ENCODE results near the gene IQCE.
"Not testable (repeated sequence)": the region's sequence is repeated elsewhere in the genome, so short reads cannot be mapped to it uniquely, and the experiment has no call there.

Gene IQCE

DNA sequence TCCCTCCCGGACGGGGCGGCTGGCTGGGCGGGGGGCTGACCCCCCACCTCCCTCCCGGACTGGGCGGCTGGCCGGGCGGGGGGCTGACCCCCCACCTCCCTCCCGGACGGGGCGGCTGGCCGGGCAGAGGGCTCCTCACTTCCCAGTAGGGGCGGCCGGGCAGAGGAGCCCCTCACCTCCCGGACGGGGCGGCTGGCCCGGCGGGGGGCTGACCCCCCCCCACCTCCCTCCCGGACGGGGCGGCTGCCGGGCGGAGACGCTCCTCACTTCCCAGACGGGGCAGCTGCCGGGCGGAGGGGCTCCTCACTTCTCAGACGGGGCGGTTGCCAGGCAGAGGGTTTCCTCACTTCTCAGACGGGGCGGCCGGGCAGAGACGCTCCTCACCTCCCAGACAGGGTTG lies 24.6 kb upstream of the IQCE start:
- not testable (repeated sequence) for H3K9me3 ChIP-seq (ENCODE audit: control insufficient read depth, low read length); H3K27ac ChIP-seq (ENCODE audit: insufficient read depth, low read depth, low read length, poor library complexity, severe bottlenecking); H3K27me3 ChIP-seq (ENCODE audit: control insufficient read depth, insufficient read depth, low read length, poor library complexity, severe bottlenecking); H3K4me3 ChIP-seq (ENCODE audit: insufficient read depth, low read depth, low read length)
- peaks cover 12% of the 10 kb centered on the region for H3K36me3 ChIP-seq (ENCODE audit: control insufficient read depth, insufficient read depth, low read length)
- WGBS, 2 experiments: 92 to 95% methylated on average over 27 to 29 of the region's 34 CpGs
- H3K4me1 ChIP-seq (ENCODE audit: control insufficient read depth, insufficient read depth, low read length): peaks cover 16% of the 10 kb centered on the region

GRCh38 chr7:2535872-2536627 lies 22.7 kb upstream of the IQCE start:
- H3K27me3 ChIP-seq (ENCODE audit: control insufficient read depth, insufficient read depth, low read length, poor library complexity, severe bottlenecking); H3K4me1 ChIP-seq (ENCODE audit: control insufficient read depth, insufficient read depth, low read length); H3K9me3 ChIP-seq (ENCODE audit: control insufficient read depth, low read length); H3K4me3 ChIP-seq (ENCODE audit: insufficient read depth, low read depth, low read length); H3K27ac ChIP-seq (ENCODE audit: insufficient read depth, low read depth, low read length, poor library complexity, severe bottlenecking): not testable (repeated sequence)
- WGBS, 2 experiments: 86 to 88% methylated on average over 16 of the region's 19 CpGs
- H3K36me3 ChIP-seq (ENCODE audit: control insufficient read depth, insufficient read depth, low read length): peaks cover 16% of the 10 kb centered on the region

GRCh38 chr7:2537981-2538851 lies 20.6 kb upstream of the IQCE start:
- Histone ChIP-seq H3K9me3 (ENCODE audit: control insufficient read depth, low read length) (no peaks in the 10 kb centered on the region), H3K36me3 (ENCODE audit: control insufficient read depth, insufficient read depth, low read length) (peaks cover 16% of the 10 kb centered on the region), H3K4me3 (ENCODE audit: insufficient read depth, low read depth, low read length) (no peak overlapping the region), H3K27ac (ENCODE audit: insufficient read depth, low read depth, low read length, poor library complexity, severe bottlenecking) (no peak overlapping the region), H3K4me1 (ENCODE audit: control insufficient read depth, insufficient read depth, low read length) (no peaks in the 10 kb centered on the region), H3K27me3 (ENCODE audit: control insufficient read depth, insufficient read depth, low read length, poor library complexity, severe bottlenecking) (no peaks in the 10 kb centered on the region)
- WGBS, 2 experiments: 95% methylated on average over 47 of the region's 47 CpGs

- Histone ChIP-seq H3K4me1 (ENCODE audit: control insufficient read depth, insufficient read depth, low read length) (no peaks in the 10 kb centered on the region), H3K36me3 (ENCODE audit: control insufficient read depth, insufficient read depth, low read length) (peaks cover 22% of the 10 kb centered on the region), H3K4me3 (ENCODE audit: insufficient read depth, low read depth, low read length) (no peak overlapping the region), H3K27ac (ENCODE audit: insufficient read depth, low read depth, low read length, poor library complexity, severe bottlenecking) (no peak overlapping the region), H3K9me3 (ENCODE audit: control insufficient read depth, low read length) (no peaks in the 10 kb centered on the region), H3K27me3 (ENCODE audit: control insufficient read depth, insufficient read depth, low read length, poor library complexity, severe bottlenecking) (no peaks in the 10 kb centered on the region)
- WGBS, 2 experiments: 95% methylated on average over 32 of the region's 32 CpGs
Measured at GRCh38 chr7:2539031-2539911, 19.5 kb upstream of the IQCE start.

DNA sequence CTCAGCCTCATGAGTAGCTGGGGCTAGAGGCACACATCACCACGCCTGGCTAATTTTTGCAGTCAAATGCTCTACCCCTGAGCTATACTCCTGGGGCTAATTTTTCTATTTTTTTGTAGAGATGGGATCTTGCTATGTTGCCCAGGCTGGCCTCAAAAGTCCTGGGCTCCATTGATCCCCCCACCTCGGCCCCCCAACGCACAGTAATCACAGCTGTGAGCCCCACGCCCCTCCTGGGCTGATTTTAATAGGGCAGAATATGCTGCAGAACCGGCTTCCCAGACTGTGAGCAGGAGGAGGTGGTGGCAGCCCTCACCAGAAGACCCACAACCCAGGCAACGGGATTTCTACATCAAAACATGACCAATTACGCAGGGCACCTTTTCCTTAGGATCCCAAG lies 18.6 kb upstream of the IQCE start:
- 93 to 97% methylated on average over 7 of the region's 7 CpGs for WGBS, 2 experiments

GRCh38 chr7:2540641-2541051 lies 18.1 kb upstream of the IQCE start:
- Histone ChIP-seq H3K36me3 (ENCODE audit: control insufficient read depth, insufficient read depth, low read length) (peaks cover 30% of the 10 kb centered on the region), H3K9me3 (ENCODE audit: control insufficient read depth, low read length) (no peaks in the 10 kb centered on the region), H3K4me3 (ENCODE audit: insufficient read depth, low read depth, low read length) (no peak overlapping the region), H3K27ac (ENCODE audit: insufficient read depth, low read depth, low read length, poor library complexity, severe bottlenecking) (no peak overlapping the region), H3K27me3 (ENCODE audit: control insufficient read depth, insufficient read depth, low read length, poor library complexity, severe bottlenecking) (no peaks in the 10 kb centered on the region), H3K4me1 (ENCODE audit: control insufficient read depth, insufficient read depth, low read length) (no peaks in the 10 kb centered on the region)
- WGBS, 2 experiments: 94% methylated on average over 19 of the region's 19 CpGs

More for the DNA sequence above, 18.6 kb upstream of the IQCE start:
- Histone ChIP-seq H3K9me3 (ENCODE audit: control insufficient read depth, low read length) (no peaks in the 10 kb centered on the region), H3K36me3 (ENCODE audit: control insufficient read depth, insufficient read depth, low read length) (peaks cover 30% of the 10 kb centered on the region), H3K4me3 (ENCODE audit: insufficient read depth, low read depth, low read length) (no peak overlapping the region), H3K27me3 (ENCODE audit: control insufficient read depth, insufficient read depth, low read length, poor library complexity, severe bottlenecking) (no peaks in the 10 kb centered on the region), H3K27ac (ENCODE audit: insufficient read depth, low read depth, low read length, poor library complexity, severe bottlenecking) (no peak overlapping the region), H3K4me1 (ENCODE audit: control insufficient read depth, insufficient read depth, low read length) (no peaks in the 10 kb centered on the region)

DNA sequence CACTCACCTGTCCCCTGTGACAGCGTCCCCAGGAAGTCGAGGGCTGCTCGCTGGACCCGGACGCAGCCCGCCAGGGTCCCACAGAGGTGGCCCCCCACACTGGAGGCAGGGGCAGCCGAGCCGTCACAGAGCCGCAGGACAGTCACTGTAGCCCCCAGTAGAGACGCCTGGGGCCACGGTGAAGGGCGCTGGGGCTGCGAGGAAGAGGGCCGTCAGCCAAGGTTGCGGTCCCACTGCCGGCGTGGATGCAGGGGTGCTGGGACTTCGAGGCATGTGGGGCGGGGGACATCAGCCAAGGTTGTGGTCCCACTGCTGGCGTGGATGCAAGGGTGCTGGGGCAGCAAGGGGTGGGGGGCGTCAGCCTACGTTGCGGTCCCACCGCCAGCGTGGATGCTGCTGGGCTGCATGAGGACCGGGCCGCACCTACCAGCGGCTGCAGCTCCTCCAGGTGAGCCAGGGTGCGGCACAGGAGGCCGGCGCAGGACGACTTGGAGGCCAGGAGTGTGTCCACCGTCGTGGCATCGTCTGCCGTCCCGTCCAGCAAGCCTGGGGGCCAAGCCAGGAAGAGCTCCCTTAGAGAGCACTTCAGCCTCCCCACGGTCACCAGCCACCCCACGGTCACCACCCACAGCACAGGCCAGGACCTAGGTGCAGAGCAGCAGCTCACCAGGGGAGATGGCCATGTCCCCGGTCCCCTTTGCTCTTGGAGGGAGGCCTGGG lies 17.3 kb upstream of the IQCE start:
- no peaks in the 10 kb centered on the region for H3K4me1 ChIP-seq (ENCODE audit: control insufficient read depth, insufficient read depth, low read length)
- H3K36me3 ChIP-seq (ENCODE audit: control insufficient read depth, insufficient read depth, low read length): peaks cover 30% of the 10 kb centered on the region
- no peak overlapping the region for H3K4me3 ChIP-seq (ENCODE audit: insufficient read depth, low read depth, low read length)
- H3K27me3 ChIP-seq (ENCODE audit: control insufficient read depth, insufficient read depth, low read length, poor library complexity, severe bottlenecking): no peaks in the 10 kb centered on the region
- 95 to 97% methylated on average over 40 of the region's 40 CpGs for WGBS, 2 experiments
- H3K9me3 ChIP-seq (ENCODE audit: control insufficient read depth, low read length): no peaks in the 10 kb centered on the region
- no peak overlapping the region for H3K27ac ChIP-seq (ENCODE audit: insufficient read depth, low read depth, low read length, poor library complexity, severe bottlenecking)

DNA sequence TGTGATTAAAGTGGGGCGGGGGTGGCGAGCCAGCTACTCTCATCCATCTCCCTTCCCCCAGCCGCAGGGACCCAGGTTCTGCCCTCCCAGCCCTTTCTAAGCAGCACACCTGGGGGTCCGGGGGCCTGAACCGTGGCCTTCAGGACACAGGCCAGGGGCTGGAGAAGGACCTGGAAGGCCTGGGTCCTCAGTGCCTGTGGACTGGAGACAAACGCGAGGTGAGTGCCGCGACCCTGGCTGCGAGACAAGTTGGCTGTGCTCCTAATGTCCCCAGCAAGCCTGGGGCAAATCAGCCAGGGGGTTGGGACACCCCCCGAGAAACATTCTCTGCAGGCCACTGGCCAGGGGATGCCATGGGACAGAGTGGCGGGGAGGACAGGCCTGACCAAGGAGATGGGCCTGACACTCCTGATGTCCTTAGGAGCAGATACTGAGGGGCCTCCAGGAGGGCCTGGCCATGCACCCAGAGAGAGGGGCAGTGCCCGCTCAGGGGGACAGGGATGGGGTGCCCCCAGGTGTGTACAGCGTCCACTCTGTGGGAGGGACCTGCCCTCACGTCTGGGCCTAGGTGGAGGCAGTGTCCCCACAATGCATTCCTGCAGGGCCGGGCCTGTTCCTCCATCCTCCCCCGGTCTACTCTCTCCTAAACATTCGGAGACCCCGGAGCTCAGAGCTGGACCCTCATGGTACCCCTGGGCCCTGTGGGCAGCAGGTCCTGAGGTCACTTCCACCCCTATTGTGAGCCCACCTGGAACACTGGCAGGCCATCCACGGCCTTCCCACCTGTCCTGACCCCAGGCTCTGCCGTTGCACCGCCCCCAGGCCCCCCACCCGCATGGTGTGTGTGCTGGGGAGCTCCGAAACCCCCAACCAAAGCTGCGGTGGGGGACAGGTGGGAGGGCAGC lies 16.5 kb upstream of the IQCE start:
- H3K36me3 ChIP-seq (ENCODE audit: control insufficient read depth, insufficient read depth, low read length): peaks cover 30% of the 10 kb centered on the region
- H3K4me3 ChIP-seq (ENCODE audit: insufficient read depth, low read depth, low read length): no peak overlapping the region
- H3K4me1 ChIP-seq (ENCODE audit: control insufficient read depth, insufficient read depth, low read length): no peaks in the 10 kb centered on the region
- no peak overlapping the region for H3K27ac ChIP-seq (ENCODE audit: insufficient read depth, low read depth, low read length, poor library complexity, severe bottlenecking)
- H3K9me3 ChIP-seq (ENCODE audit: control insufficient read depth, low read length): no peaks in the 10 kb centered on the region
- WGBS, 2 experiments: 94 to 95% methylated on average over 25 of the region's 25 CpGs
- no peaks in the 10 kb centered on the region for H3K27me3 ChIP-seq (ENCODE audit: control insufficient read depth, insufficient read depth, low read length, poor library complexity, severe bottlenecking)

All from ectodermal cell (in vitro differentiated cells).